ENCODE data around the gene HSPG2.
"Not testable (repeated sequence)": the region's sequence is repeated elsewhere in the genome, so short reads cannot be mapped to it uniquely, and the experiment has no call there.

Gene HSPG2

DNA sequence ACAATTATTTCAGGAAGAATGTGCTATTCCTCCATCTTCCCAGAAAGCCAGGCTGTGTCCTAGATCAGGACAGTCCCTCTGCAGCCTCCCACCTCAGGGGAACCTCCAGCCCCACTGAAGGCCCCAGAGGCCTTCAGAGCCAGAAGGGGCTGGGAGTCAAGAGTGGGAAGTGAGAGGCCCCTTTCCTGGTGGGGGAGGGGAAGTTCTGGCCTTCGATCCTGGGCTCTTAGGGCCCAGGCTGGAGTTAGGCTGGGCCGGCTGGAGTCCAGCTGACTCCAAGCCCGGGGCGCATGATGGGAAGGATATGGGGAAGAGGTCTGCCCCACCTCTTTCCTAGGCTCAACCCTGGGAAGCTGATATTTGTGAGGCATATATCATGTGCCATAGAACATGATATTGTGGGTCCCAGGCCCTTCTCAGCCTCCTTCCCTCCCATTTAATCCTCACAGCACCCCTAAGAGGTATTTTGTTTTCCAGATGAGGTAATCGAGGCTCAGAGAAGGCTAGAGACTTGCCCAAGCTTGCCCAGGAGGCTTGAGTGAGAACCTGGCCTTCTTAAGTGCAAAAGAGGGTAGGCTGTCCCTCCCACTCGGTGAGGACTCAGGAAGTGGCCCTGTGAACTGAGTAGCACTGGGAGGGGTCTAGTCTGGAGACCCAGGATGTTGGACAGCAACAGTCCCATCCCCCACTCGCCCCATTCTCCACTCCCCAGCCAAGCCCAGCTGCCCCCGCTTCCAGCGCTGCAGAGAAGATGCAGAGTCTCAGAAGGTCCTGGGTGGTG, 18.6 kb upstream of the HSPG2 start:
- no peak for DNase-seq

GRCh38 chr1:21955058-21955457, 17.9 kb upstream of the HSPG2 start:
- no peak for DNase-seq

DNA sequence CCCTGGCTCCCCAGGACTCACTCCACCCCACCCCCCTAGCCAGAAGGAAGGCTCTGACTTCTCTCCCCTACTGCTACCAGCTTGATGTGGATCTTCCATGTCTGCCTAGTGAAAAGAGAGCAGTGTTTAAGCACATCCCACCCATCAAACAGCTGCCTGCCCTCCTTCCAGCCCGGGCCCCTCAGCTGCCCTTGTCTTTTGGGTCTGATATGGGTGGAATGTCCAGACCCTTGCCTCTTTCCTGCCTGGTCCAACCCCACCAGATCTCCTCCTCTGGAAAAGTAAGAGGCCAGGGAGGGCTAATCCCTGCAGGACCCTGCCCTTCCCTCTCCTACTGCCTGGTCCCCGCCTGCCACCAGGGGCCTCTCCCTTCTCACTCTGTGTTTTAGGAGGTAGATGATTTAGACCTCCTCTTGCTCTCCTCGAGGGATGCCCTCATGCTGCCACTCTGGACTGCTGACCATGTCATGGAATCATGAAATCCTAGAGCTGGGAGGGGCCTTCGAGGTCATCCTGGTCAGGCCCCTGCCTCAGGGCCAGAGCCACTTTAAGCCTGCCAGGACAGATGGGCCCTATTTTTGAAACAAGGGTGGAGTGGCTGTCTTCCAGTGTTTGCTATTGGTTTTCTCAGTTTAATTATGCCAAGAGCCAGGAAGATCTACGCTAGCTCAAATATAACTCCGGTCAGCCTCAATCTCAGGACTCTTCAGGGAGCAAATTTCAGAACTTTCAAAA, 15.8 kb upstream of the HSPG2 start:
- no peak for DNase-seq

- no peak for DNase-seq
Measured at GRCh38 chr1:21951226-21951870, 14.2 kb upstream of the HSPG2 start.

DNA sequence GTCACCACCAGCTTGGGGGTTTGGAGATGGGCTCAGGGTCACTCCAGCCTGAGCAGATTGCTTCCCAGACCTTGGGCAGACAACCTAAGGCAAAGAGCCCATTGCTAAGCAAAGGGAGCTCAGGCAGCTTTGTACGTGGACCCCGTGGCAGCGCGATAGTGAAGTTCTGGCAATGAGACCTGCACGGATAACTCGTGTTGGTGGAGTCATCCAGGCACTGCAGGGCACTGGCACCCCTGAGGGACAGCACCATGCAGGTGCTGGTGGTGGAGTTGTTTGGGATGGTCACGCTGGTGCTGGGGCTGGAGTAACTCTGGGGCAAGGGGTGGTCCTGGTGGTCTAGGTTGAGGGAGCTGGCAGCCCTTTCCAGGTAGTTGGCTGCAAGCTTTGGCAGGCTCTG, 13.6 kb upstream of the HSPG2 start:
- no peak for DNase-seq

- no peak for DNase-seq
Measured at GRCh38 chr1:21946836-21947587, 9.9 kb upstream of the HSPG2 start.

DNA sequence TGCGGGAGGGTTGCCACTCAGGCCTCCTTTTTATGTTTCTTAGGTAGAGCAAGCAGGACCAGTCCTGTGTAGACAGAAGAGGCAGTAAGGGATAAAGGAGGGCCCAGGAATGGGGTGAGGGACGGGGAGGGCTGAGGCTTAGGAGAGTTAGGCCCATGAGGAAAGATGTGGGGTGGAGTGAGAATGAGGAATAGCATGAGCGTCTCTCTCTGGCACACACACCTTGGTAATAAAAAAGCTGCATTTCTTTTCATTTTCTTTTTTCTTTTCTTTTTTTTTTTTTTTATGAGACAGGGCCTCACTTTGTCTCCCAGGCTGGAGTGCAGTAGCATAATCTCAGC, 7.6 kb upstream of the HSPG2 start:
- no peak for DNase-seq

DNA sequence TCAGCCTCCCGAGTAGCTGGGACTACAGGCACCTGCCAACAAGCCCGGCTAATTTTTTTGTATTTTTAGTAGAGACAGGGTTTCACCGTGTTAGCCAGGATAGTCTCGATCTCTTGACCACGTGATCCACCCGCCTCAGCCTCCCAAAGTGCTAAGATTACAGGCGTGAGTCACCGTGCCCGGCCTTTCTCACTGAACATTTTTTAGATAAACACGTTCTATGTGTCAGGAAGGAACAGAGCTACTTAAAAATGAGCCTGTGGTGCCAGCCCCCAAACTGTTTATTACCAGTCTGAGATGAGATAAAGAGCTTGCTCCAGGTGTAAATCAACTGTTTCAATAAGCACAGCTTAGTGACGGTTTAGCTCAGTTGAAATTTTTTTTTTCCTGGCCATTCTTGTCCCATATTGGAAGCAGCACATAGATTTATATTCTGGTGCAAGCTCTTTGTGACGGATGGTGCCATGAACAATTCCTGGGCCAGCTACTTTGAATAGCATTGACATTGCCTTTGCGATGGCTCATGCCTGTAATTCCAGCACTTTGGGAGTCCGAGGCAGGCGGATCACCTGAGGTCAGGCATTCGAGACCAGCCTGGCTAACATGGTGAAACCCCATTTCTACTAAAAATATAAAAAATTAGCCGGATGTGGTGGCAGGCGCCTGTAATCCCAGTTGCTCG, 6.0 kb upstream of the HSPG2 start:
- not testable (repeated sequence) for DNase-seq

DNA sequence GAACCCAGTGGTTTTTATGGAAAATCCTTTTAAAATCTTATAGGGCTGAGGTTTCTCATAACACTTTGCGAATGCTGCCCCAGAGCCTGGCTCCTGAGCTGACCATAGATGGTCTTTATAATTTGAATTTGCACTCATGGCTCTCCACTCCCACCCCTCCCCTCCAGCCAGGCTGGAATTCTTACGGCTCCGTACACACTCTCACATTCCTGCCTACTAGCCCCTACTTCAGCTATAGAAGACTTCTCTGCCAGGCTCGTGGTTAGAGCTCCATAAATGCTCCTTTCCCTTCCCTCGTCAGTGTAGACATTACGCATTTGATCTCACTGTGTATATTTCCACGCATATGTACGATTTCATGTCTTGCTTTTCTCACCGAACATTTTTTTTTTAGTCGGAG, 5.4 kb upstream of the HSPG2 start:
- DNase-seq = no peak

- no peak for DNase-seq
Measured at GRCh38 chr1:21941370-21941769, 4.3 kb upstream of the HSPG2 start.

GRCh38 chr1:21940492-21940891, 3.4 kb upstream of the HSPG2 start:
- DNase-seq = no peak

DNA sequence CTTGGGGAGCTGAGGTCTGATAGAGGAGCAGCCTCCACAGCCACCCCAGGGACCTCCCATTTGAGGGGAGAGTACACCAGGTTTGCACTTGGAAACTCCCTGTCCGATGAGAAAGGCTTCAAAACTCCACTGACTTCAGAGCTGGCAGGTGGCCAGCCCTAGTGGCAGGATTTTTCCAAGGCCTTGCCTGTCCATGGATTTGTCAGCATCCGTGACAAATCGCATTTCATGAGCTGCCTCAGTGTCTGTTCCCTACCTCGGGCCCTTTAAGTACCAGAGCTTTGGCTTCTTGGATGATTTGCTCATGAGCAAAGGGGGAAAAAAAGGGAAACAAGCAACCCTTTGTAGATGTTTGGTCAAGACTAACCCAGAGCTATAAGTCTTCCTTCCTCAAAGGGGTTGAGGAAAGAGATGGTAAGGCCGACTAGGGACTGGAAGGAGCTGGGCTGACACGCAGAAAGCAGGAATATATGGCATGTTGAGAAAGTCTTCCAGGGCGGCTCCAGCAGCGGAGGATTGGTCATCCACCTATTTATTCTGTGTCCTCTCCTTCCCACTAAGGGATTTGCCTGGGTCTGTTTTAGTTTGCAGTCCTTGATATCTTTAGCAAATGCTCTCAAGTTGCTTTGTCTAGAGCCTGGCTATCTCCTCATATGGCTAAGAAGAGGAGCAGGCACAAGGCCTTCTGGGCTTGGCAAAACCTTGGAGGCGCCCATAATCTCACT, 2.7 kb upstream of the HSPG2 start:
- no peak for DNase-seq

GRCh38 chr1:21938732-21939538, 1.8 kb upstream of the HSPG2 start:
- no peak for DNase-seq

DNA sequence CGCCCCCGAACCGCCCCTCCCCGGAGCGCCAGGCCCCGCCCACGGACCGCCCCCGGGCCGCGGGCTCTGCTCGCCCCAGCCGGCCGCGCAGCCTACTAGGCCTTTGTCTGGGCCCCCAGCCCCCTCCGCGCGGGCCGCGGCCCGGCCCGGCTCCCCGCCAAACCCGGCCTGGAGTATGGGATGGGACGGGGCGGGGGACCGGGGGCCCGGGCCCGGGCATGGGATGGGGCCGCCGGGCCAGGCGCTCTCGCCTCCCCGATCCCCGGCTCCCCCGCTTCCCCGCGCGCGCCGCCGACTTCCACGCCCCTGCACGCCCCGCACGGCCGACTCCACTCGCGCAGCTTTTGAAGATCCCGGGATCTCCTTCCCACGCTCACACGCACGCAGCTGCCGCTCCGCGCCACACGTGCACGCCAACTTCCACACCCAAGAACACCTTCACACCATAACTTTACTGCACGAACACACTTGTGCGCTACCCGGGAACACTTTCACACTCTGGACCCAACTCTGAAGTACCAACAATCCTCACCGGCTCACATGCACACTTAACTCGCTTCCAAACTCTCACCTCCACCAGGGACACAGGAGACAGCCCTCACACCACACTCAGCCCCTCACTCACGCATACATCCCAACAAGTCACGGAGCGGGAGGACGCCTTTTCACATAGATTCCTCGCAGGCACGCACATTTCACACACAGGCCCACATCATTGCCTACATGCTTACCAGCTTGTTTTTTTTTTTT, 437 bp upstream of the HSPG2 start:
- peak; percentile 15 for DNase-seq

DNA sequence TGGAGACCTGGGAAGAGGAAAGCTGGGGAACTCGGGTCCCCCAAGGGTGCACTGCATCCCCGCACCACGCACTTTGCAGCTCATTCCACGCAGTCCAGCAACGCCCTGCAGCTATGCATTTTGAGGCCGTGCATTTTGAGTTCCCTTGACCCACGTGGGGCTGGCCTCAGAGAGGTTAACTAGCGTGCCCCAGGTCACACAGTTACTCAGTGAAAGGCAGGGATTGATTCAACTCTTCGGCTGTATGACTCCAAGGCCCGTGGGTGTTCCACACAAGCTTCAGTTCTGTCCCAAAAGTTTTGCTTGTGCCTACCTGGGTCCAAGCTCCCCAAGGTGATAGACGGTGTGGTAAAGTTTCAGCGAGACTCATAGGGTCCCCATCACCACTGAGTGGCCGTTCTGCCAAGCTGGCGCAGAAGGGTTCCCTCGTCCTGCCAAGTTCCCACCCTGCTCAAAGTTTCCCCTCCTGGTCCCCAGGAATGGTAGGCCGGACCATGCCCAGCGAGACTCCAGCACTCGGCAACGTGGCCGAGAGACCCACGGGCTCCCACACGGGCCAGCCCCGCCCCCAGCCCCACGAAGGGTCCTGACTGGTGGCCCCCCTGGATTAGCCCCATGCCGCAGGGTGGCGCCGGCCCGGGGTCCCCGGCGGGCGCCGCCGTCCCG, 611 bp downstream of the HSPG2 start:
- no peak for DNase-seq

DNA sequence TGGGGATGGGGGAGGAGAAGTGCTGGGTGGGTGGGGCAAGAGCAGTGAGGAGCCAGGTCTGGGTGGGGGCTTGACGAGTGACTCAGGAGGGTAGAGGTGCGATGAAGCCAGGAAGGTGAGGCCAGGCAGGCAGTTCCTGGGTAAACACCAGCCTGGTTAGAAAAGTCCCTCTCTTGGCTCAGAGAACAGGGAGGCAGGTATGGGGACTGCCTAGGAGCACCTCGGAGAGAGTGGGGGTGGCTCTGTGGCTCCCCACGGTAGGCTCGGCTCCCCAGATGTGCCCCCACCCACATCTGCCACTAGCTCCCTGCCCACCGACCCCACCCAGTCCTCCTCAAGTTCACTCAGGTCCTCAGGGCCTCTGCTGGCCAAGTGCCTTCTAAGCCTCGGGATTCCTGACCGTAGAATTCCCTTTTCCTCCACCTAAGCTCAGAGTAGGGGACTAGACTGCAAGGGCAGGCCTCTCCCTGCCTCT, 1.2 kb downstream of the HSPG2 start:
- no peak for DNase-seq

DNA sequence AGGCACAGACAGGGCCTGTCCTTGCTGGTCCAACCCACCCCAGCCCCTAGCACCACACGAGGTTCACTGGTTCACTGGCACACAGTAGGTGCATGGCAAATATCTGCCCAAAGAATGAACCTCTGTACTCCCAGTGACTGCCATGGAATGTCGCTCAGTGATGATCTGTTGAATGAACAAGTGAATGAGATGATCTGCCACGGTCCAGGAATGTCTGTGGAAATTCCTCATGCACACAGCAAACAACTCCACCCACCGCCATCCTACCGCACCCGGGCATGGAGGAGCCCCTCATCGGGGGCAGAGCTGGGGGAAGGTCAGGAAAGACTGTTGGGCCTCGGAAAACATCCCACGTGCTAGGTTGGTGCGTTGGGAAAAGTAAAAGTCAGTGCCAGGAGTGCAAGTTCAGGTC, 1.7 kb downstream of the HSPG2 start:
- DNase-seq = no peak

GRCh38 chr1:21933397-21934248, 3.5 kb downstream of the HSPG2 start:
- peak; percentile 81 for DNase-seq

DNA sequence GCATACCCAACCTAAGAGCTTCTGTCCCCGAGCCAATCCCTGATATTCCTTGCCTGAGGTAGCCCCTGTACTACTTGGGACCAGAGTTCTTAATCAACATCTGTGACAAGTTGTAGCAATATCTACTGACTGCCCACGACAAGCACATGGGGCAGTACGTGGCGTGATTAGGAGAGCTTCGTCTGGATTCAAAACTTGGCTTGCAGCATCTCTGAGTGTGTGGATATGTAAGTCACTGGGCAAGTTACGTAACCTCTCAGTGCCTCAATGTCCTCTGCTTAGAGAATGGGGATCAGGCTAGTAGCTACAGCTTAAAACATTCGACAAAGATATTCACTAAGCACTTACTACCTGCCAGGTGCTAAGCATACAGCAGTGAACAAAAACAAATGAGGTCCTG, 5.0 kb downstream of the HSPG2 start:
- DNase-seq = no peak
